Hepatic stellate cell (primary cell): ENCODE results near the gene NCKAP5L.
"Not testable (repeated sequence)": the region's sequence is repeated elsewhere in the genome, so short reads cannot be mapped to it uniquely, and the experiment has no call there.

Experiments
- DNase-seq: peaks from one replicate; pipeline ENCODE4 v3.0.0; 2011; ENCODE audit warnings: low spot score

NCKAP5L gene

GRCh38 chr12:49800421-49801140, 27.6 kb downstream of the NCKAP5L start:
- DNase-seq, result no peak

- DNase-seq, result no peak
These were observed 29.3 kb downstream of the NCKAP5L start for GRCh38 chr12:49798934-49799333.

GRCh38 chr12:49798248-49798647, 30.0 kb downstream of the NCKAP5L start:
- no peak for DNase-seq

- no peak for DNase-seq
These were observed 30.8 kb downstream of the NCKAP5L start for GRCh38 chr12:49797449-49797776.

GRCh38 chr12:49796606-49797448, 31.4 kb downstream of the NCKAP5L start:
- no peak for DNase-seq

- DNase-seq, result no peak
These were observed 32.1 kb downstream of the NCKAP5L start for GRCh38 chr12:49796155-49796554.

- no peak for DNase-seq
These were observed 32.5 kb downstream of the NCKAP5L start for GRCh38 chr12:49795654-49796105.

- no peak for DNase-seq
These were observed 33.2 kb downstream of the NCKAP5L start for GRCh38 chr12:49794811-49795653.

- no peak for DNase-seq
These were observed 34.2 kb downstream of the NCKAP5L start for GRCh38 chr12:49794021-49794420.

GRCh38 chr12:49793620-49794019, 34.6 kb downstream of the NCKAP5L start:
- no peak for DNase-seq

- no peak for DNase-seq
These were observed 35.1 kb downstream of the NCKAP5L start for GRCh38 chr12:49792976-49793580.

GRCh38 chr12:49792181-49792970, 35.8 kb downstream of the NCKAP5L start:
- DNase-seq, result no peak

- DNase-seq, result no peak
These were observed 36.5 kb downstream of the NCKAP5L start for GRCh38 chr12:49791700-49792099.

GRCh38 chr12:49790741-49791555, 37.3 kb downstream of the NCKAP5L start:
- no peak for DNase-seq

- DNase-seq, result no peak
These were observed 38.2 kb downstream of the NCKAP5L start for GRCh38 chr12:49789992-49790391.

- DNase-seq, result no peak
These were observed 40.5 kb downstream of the NCKAP5L start for GRCh38 chr12:49787672-49788071.

GRCh38 chr12:49784756-49785409, 43.3 kb downstream of the NCKAP5L start:
- DNase-seq, result no peak

- DNase-seq, result no peak
These were observed 44.1 kb downstream of the NCKAP5L start for GRCh38 chr12:49783917-49784676.

GRCh38 chr12:49780914-49781313, 47.3 kb downstream of the NCKAP5L start:
- not testable (repeated sequence) for DNase-seq
